ENCODE measurements around the gene ACACA.

DNA sequence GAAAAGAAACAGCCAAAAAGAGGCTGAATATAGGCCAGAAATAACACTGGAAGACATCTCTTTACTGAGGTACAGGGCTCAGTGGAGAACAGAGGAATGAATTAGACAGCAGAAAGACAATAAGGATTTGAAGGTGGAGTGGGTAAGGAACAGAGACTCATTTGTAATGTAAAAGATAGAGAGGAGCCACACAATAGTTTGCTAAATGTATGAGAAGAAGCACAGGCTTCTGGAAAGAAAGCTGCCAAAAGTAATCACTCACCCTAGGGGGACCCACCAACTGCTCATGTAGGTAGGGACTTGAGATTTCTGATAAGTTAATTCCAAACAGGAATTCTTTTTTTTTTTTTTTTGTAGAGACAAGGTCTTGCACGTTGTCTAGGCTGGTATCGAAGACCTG is 271.1 kb downstream of the ACACA start:
- TF ChIP-seq POLR2AphosphoS5 (IDR thresholded peaks at IDR 0.05; ENCODE audit: low read depth, low read length) (no peak), POLR2A (IDR thresholded peaks at IDR 0.05; ENCODE audit: low read depth, low read length) (no peak), TAF1 (IDR thresholded peaks at IDR 0.05; ENCODE audit: borderline replicate concordance, low read depth, low read length) (no peak)

All from GM12892 (cell line).